Head of caudate nucleus (tissue), 42 donors: ENCODE data around the gene COMMD1.
"Not testable (repeated sequence)": the region's sequence is repeated elsewhere in the genome, so short reads cannot be mapped to it uniquely, and the experiment has no call there.

Experiments used
- DNase-seq, 42 donors: peaks; one replicate each; pipeline versions ENCODE4 v3.0.0 to v3.0.0-alpha.2; 2020 to 2021; ENCODE audit warnings: mixed read lengths in 7 of 42
- intact Hi-C: fragments of 100-400 bp; cut with DNase I; formaldehyde crosslinking; loops from one replicate; pipeline ENCODE4 v1.15.0; 2022

The COMMD1 gene

DNA sequence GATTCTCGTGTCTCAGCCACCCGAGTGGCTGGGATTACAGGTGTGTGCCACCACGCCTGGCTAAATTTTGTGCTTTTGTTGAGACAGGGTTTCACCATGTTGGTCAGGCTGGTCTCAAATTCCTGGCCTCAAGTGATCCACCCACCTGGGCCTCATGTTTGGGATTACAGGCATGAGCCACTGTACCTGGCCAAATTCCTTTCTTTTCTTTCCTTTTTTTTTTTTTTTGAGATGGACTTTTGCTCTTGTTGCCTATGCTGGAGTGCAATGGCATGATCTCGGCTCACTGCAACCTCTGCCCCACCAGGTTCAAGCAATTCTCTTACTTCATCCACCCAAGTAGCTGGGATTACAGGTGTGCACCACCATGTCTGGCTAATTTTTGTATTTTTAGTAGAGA, 9.3 kb downstream of the COMMD1 start:
- DNase-seq, intact Hi-C loops: not testable (repeated sequence)

GRCh38 chr2:61920548-61920947, 15.1 kb downstream of the COMMD1 start:
- intact Hi-C loops, result no loop called here
- DNase-seq, result no peak

DNA sequence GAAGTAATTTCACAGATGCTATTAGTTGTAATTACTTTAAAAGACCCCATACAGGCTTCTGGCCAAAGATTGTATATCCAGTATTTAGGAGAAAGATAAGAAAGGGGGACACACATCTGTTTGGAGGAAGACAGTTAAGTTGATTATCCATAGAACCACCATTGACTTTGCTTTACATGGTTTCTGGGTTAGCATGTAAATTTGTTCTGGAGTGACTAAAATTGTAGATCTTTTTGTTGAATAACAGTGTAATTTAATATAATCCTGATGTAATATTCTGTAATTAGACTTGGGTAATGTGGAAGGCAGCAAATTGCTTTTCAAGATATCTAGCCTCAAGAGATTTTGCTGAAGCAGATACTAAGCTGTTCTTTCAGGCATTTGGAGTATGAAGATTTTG, 17.2 kb downstream of the COMMD1 start:
- intact Hi-C loops, result no loop called here
- no peak for DNase-seq

GRCh38 chr2:61924895-61925663, 19.6 kb downstream of the COMMD1 start:
- intact Hi-C loops, result no loop called here
- DNase-seq, result no peak

DNA sequence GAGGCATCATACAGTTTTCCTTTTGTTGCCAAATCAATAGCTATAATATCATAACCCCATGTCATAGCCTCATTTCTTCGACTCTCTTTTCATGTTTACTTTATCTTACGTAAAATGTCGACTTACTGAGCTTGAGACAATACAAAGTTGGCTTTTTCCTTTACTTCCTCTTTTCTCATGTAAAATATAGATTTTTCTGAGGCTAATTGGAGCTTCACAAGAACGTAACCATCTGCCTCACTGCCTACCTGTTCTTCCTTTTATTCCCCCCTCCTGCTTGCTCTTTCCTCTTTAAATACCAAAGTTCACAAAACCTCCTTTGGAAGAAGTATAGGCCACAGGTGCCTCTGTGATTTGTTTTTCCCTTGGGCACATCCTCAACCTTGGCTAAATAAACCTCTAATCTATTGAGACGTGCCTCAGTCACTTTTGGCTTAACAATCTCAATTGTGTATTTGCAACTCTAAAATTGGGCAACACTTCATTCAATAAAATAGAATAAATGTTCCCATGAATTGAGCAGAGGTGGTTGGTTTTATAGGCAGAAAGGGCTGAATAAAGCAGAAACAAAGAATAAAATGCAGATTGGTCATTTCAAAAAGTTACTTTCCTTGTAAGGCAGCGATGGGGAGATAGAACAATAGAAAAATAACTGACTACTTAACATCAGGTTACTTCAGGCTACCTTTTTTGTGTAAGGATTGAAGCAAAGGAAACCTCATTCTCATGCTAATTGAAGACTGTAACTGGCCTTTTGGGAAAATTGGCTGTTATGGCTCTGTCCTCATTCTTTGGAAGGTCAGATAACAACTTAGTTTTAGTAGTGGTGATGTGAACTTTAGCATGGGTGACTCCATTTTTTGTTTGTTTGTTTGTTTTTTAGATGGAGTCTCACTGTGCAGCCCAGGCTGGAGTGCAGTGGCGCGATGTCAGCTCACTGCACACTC, 21.3 kb downstream of the COMMD1 start:
- intact Hi-C loops, result no loop called here
- DNase-seq, result no peak

DNA sequence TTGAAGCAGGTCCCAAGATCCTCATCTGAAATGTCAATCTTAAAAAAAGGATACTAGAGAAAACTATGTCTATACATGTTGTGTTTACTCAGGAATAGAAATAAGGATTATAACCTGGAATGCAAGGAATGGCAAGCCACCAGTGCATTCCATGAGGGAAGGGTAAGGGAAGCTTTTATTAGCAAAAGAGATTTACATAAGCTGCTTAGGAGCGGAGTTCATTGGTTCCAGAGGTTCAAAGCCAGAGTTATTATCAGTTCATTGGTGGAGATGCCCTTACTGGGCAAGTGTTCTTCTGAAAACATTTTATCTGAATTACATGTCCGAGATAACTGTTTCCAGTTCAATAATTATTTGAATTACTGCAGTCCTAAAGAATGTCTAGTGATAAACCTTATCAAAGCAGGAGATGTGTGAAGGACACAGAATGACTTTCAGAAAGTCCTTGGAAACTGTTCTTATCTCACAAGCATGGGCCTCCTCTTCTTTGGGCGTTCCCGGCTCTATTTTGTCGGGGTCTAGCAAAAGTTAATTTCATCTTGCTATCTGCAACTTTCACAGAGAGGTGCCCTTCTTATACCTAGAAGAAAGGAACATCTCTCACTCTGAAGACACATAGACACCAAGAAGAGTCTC, 23.5 kb downstream of the COMMD1 start:
- DNase-seq, result no peak
- intact Hi-C loops, result no loop called here

DNA sequence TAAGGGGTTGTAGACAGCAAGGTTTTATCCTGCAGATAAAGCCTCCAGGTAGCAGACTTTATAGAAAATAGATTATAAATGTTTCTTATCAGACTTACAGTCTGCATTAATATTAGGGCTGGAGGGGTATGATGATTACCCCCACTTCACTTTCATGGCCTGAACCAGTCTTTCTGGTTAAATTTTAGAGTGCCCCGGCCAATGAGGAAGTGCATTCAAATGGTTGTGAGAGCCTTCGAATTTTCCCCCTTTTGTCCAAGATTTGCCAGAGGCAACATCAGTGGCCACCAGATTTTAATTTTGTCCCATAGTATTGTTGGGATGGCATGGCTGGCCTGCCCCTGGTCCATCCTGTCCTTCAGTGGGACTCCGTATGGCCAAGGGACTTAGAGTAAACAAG, 31.6 kb downstream of the COMMD1 start:
- DNase-seq, result no peak
- intact Hi-C loops, result no loop called here

- no peak for DNase-seq
- intact Hi-C loops, result no loop called here
These were observed 32.4 kb downstream of the COMMD1 start for GRCh38 chr2:61937886-61938285.

- DNase-seq, result peak in 1 of 42 donors; percentile 4
- intact Hi-C loops, result no loop called here
These were observed 33.0 kb downstream of the COMMD1 start for GRCh38 chr2:61938511-61938910.

DNA sequence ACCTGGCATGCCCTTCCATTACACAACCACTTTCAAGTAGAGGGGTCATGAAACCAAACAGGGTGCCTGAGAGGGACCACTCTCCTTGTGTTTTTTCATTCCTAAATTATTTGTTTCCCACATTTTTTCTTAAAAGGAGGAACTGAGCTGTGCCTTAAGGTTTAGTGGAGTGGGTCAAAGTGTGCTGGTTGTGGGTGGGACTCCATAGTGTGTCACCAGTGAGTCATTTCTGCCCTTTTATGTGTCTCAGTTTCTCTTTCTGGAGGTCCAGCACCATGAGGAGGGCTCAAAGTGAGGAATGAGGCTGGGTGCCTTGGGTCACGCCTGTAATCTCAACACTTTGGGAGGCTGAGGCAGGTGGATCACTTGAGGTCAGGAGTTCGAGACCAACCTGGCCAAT, 37.8 kb downstream of the COMMD1 start:
- intact Hi-C loops, result no loop called here
- no peak for DNase-seq

DNA sequence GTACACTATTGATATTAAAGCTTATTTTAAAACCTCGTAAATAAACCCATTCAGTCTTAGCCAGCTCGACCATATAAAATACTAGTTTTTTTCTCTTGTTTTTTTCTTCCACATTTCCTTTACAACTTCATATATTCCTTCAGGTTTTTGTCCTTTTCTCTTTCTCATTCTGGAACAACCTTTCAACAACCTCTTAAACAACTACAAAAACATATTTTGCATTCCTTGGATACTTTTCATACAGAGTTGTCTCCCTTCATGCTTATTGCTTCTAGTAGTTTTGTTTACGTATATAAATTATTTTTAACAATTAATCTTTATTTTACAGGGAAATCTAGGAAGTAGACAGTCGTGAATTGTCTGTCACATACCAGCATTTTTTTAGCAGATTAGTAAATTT, 41.2 kb downstream of the COMMD1 start:
- intact Hi-C loops, result no loop called here
- no peak for DNase-seq

DNA sequence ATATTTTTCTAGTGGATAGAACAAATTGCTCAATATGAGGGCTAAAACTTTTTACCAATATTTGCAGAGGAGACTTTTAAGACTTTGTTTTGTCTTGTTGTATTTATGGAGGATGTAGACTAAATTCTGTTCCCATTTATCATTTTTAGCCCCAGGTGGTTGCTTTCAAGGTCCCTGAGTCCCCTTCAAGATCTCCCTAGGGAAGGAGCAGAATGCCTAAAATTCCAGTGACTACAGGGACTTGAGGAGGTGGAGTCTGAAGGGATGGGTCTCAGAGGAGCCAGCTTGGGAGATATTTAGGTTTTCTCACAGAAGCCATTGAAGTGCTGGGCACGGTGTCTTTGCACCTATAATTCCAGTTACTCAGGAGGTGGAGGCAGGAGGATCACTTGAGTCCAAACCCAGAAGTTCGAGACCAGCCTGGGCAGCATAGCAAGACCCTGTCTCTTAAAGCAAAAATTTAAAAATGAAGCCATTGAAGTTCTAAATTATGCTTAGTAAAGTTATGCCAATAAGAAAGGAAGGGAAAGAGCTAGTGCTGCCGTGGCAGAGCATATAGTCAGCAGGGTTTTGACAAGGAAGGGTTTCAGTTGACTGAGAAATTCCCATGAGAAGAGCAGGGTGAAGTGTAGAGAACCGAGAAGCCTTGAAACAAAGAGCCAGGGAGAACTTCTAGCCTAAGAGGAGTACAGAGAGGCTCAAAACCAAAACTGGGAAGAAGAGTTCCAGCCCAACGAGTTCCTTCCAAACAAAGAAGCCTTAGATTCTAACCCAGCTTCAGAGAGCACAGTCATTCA, 43.4 kb downstream of the COMMD1 start:
- DNase-seq, result no peak
- intact Hi-C loops, result no loop called here

GRCh38 chr2:61949458-61949713, 43.9 kb downstream of the COMMD1 start:
- DNase-seq, result no peak
- intact Hi-C loops, result no loop called here

GRCh38 chr2:61949714-61950560, 44.5 kb downstream of the COMMD1 start:
- intact Hi-C loops, result no loop called here
- no peak for DNase-seq

DNA sequence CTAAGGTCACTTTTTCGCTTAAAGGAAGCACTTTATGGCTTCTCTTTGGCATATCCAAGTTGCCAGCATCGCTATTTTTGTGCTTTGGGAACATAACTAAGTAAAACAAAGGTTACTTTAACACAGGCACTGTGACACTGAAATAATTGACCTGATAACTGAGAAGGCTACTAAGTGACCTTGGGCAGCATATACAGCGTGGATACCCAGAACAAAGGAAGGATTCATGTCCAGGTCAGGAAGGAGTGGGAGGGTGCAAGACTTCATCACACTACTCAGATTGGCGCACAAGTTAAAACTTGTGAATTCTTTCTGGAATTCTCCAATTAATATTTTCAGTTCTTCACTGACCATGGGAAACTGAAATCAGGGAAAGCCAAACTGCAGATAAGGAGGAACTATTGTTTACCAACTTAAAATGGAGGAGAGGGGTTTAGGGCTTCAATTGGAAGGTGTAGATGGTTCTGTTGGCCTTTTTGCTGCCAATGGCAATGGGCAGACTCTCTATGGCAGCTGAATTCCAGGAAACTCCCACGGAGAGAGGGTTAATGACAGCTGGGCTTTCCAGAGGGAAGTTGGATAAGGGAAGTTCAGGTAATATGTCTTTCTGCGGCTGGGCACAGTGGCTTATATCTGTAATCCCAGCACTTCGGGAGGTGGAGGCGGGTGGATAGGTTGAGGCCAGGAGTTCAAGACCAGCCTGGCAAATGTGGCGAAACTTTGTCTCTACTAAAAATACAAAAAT, 45.3 kb downstream of the COMMD1 start:
- DNase-seq, result no peak
- intact Hi-C loops, result no loop called here

DNA sequence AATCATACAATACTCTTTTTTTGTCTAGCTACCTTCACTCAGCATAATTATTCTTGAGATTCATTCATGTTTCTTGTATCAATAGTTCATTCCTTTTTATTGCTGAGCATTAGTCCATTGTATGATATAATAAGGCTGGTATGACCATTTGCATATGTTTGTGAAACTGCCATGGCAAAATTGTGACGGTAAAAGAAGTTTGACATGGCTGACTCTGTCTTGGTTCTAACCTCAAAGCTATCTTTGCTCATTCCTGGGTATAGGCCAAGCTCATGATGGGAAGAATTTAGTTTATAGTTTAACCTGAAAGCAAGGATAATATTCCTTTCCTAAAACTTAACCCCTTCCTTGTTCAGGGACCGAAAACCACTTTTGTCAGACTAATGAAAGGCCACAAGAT, 46.4 kb downstream of the COMMD1 start:
- intact Hi-C loops, result no loop called here
- no peak for DNase-seq

GRCh38 chr2:61952288-61952687, 46.8 kb downstream of the COMMD1 start:
- no peak for DNase-seq

DNA sequence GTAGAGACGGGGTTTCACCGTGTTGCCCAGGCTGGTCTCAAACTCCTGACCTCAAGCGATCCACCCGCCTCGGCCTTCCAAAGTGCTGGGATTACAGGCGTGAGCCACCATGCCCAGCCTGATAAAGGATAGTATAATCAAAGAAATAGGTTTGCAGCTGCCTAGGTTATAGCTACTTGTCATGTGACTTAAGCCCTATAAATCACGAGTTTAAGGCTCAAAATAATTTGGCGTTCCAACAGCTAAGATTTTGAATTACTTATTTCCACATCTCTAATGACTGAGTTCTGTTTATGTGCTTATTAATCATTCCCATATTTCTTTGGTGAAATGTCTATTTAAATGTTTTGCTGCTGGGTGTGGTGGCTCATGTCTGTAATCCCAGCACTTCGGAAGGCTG, 49.4 kb downstream of the COMMD1 start:
- intact Hi-C loops, result not testable (repeated sequence)

More at GRCh38 chr2:61952288-61952687, 46.8 kb downstream of the COMMD1 start:
- intact Hi-C loops, result no loop called here

More for the DNA sequence above, 49.4 kb downstream of the COMMD1 start:
- DNase-seq, result not testable (repeated sequence)
